Midbrain (tissue), 1 donor: Measurements from ENCODE around the gene ADGRL3.
"Not testable (repeated sequence)": the region's sequence is repeated elsewhere in the genome, so short reads cannot be mapped to it uniquely, and the experiment has no call there.

ENCODE experiments used
- DNase-seq: peaks from one replicate; lab custom pipeline; 2025; lab: John Stamatoyannopoulos, UW

The ADGRL3 gene

GRCh38 chr4:61205066-61205465, 4.9 kb downstream of the ADGRL3 start:
- peak; percentile 66 for DNase-seq

GRCh38 chr4:61207156-61207555, 7.0 kb downstream of the ADGRL3 start:
- DNase-seq: not testable (repeated sequence)

- DNase-seq: peak; percentile 76
Observed at GRCh38 chr4:61210186-61210939, 10.2 kb downstream of the ADGRL3 start.

GRCh38 chr4:61211781-61212180, 11.7 kb downstream of the ADGRL3 start:
- no peak for DNase-seq

- no peak for DNase-seq
Observed at GRCh38 chr4:61212788-61213187, 12.7 kb downstream of the ADGRL3 start.

- DNase-seq: no peak
Observed at GRCh38 chr4:61214680-61215079, 14.6 kb downstream of the ADGRL3 start.

GRCh38 chr4:61217222-61217621, 17.1 kb downstream of the ADGRL3 start:
- no peak for DNase-seq

- DNase-seq: no peak
Observed at GRCh38 chr4:61220556-61220955, 20.4 kb downstream of the ADGRL3 start.

GRCh38 chr4:61223385-61223784, 23.3 kb downstream of the ADGRL3 start:
- no peak for DNase-seq

GRCh38 chr4:61224573-61224972, 24.4 kb downstream of the ADGRL3 start:
- no peak for DNase-seq

- DNase-seq: no peak
Observed at GRCh38 chr4:61225656-61226055, 25.5 kb downstream of the ADGRL3 start.

- DNase-seq: no peak
Observed at GRCh38 chr4:61231421-61231820, 31.3 kb downstream of the ADGRL3 start.

- DNase-seq: no peak
Observed at GRCh38 chr4:61239250-61239649, 39.1 kb downstream of the ADGRL3 start.

GRCh38 chr4:61243962-61244361, 43.8 kb downstream of the ADGRL3 start:
- DNase-seq: no peak

- DNase-seq: peak; percentile 50
Observed at GRCh38 chr4:61245069-61245714, 45.1 kb downstream of the ADGRL3 start.

- DNase-seq: no peak
Observed at GRCh38 chr4:61246034-61246433, 45.9 kb downstream of the ADGRL3 start.

GRCh38 chr4:61248705-61249104, 48.6 kb downstream of the ADGRL3 start:
- DNase-seq: no peak

GRCh38 chr4:61251129-61251528, 51.0 kb downstream of the ADGRL3 start:
- no peak for DNase-seq

- no peak for DNase-seq
Observed at GRCh38 chr4:61254406-61254805, 54.3 kb downstream of the ADGRL3 start.

GRCh38 chr4:61273233-61273632, 73.1 kb downstream of the ADGRL3 start:
- DNase-seq: no peak

GRCh38 chr4:61274286-61274685, 74.2 kb downstream of the ADGRL3 start:
- no peak for DNase-seq

- no peak for DNase-seq
Observed at GRCh38 chr4:61275241-61275640, 75.1 kb downstream of the ADGRL3 start.

GRCh38 chr4:61276029-61276428, 75.9 kb downstream of the ADGRL3 start:
- no peak for DNase-seq
